ENCODE data around the gene LTF.
"Not testable (repeated sequence)": the region's sequence is repeated elsewhere in the genome, so short reads cannot be mapped to it uniquely, and the experiment has no call there.

The LTF gene

DNA sequence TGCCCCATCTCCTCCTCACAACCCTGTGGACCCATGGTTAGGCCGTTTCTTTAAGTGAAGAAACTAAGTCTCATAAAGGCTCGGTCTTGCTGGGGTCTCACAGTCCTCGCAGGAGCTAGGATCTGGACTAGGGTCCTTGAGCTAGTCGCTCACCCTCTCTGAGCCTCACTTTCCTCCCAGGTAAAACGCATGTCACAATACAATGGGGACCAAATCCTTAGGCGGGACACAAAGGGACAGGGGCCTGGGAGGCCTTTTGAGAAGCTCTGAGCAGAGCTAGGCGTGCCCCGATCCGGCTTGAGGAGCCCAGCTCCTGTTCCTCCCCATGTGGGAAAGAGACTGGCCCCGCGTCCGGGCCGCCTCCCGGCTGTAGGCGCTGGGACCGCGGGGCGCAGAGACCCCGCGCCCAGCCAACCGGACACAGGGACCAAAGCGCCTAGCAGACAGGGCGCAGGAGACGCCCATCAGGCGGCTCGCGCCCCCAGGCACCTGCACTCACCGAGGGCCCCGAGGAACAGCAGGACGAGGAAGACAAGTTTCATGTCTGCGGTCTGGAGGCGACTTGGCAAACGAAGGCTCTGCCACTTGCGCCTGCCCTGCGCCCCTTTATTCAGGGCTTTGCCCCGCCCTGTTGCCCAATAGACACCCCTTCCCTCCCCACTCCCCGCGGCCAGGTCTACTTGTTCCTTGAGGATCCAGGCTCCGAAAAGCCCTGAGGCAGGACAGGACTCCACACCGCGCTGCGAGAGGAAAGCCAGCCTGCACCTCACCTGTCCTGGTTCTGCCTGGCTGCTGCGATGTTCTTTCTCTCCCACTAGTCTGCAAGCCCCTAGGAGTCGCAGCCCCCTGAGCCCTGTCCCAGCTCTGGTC lies at the start of gene LTF:
TSS of gene LTF (minus strand) at position 580 of the 870 bp plus-strand sequence. CDS start at position 542, 38 bp downstream.
- in situ Hi-C loops (cut with MboI; ENCODE audit: low sequenced_read_pairs), result no loop called here

DNA sequence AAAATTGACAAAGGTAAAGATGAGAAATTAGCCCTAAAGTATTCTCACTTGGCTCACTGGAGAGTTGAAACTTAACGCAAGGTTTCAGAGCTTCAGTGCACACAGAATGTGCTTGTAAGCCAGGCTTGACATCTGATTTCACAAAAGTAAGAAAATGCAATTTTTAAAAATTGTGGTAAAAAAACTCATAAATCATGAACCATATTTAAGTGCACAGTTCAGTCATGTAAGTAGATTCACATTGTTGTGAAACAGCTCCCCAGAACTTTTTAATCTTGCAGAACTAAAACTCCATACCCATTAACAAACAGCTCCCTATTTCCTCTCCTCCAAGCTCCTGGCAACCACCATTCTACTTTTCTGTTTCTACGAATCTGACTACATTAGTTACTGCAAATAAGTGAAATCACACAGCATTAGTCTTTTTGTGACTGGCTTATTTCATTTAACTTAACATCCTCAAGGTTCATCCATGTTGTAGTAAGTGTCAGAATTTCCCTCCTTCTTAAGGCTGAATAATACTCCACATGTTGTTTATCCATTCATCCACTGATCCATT lies 47.6 kb upstream of the LTF start:
- in situ Hi-C loops (cut with MboI; ENCODE audit: low sequenced_read_pairs), result no loop called here

DNA sequence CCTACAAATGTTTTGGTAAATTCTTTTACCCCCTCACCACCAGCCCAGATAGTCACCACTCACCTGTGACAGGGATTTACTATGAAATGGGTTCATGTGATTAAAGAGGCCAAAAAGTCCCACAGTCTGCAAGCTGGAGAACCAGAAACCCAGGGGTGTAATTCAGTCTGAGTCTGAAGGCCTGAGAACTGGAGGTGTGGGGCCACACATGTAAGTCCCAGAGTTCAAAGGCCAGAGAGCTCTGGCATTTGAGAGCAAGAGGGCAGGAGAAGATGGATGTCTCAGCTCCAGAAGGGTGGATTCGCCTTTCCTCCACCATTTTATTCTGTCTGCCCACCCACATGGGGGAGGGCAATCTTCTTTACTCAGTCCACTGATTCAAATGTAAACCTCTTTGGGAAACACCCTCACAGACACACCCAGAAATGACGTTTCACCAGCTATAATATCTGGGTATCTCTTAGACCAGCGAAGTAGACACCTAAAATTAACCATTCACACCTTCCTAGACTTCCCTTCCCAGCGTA lies 45.0 kb upstream of the LTF start:
- in situ Hi-C loops (cut with MboI; ENCODE audit: low sequenced_read_pairs), result no loop called here

DNA sequence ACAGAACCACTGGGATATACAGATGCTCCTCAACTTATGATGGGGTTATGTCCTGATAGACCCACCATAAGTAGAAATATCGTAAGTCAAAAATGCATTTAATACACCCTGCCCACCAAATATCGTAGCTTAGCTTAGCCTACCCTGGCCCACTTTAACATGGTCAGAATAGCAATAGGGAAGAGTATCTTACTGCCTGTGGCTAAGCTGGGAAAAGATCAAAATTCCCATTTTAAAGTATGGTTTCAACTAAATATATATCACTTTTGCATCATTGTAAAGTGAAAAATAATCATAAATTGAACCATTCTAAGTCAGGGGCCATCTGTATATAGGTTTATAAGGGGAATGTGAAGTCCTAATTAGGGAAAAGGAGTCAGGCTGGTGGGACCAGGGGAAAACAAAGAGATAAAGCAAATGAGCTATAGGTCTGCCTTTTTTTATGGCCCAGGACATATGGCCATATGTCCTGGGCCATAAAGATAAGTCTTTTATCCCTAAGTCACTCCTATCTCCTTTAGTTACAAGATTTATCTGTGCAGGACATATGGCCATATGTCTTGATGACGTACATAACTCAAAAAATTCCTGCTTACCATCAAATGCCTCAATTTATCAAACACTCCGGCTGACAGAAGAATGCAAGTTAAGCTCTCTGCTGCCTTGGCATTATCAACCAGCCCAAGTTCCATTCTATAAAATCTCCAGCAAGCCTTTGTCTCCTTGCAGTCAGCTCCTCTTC lies 44.3 kb upstream of the LTF start:
- in situ Hi-C loops (cut with MboI; ENCODE audit: low sequenced_read_pairs), result no loop called here

DNA sequence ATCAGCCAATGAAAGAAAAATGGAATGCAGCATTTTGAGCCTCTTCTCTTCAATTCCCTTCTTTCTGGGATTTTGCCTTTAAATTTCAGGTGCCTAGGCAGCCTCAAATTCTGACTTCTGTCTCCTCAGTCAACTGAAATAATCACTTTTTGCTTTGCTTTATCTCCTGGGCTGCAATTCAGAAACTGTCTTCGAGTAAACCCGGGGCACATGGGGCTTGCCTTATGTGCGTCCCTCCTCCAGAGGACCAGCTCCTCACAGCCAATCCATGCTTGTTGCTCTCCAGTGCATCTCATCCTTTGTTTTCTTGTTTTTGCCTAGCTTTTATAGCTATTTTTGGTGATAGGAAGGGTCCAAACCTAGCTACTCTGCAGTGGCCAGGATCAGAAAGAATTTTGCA lies 41.8 kb upstream of the LTF start:
- in situ Hi-C loops (cut with MboI; ENCODE audit: low sequenced_read_pairs), result no loop called here

DNA sequence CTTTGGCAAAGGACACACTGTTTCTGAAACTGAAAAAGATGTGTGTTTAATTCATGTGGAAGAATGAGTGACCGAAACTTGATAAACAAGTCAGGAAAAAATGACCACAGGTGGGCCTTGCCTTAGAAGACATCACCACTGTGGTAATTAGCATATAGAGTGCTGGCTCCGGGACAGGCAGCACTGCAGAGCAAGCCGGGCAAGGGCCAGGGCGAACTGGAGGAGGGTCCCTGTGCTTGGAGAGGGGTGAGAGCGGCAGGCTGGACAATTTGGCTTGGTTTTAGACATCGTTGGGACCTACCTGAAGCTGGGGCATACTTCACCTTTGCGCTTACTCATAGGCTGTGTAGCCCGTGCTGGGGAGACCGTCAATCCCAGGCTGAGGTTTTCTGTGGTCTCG lies 41.2 kb upstream of the LTF start:
- in situ Hi-C loops (cut with MboI; ENCODE audit: low sequenced_read_pairs), result no loop called here

DNA sequence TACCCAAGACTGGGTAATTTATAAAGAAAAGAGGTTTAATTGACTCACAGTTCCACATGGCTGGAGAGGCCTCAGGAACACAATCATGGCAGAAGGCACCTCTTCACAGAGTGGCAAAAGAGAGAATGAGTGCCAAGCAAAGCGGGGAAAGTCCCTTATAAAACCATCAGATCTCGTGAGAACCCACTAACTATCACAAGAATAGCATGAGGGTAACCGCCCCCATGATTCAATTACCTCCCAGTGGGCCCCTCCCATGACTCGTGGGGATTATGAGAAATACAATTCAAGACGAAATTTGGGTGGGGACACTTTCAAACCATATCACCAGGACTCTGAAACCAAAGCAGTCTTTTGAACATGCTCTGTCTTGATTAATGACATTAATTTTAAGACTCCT lies 40.1 kb upstream of the LTF start:
- in situ Hi-C loops (cut with MboI; ENCODE audit: low sequenced_read_pairs), result no loop called here

DNA sequence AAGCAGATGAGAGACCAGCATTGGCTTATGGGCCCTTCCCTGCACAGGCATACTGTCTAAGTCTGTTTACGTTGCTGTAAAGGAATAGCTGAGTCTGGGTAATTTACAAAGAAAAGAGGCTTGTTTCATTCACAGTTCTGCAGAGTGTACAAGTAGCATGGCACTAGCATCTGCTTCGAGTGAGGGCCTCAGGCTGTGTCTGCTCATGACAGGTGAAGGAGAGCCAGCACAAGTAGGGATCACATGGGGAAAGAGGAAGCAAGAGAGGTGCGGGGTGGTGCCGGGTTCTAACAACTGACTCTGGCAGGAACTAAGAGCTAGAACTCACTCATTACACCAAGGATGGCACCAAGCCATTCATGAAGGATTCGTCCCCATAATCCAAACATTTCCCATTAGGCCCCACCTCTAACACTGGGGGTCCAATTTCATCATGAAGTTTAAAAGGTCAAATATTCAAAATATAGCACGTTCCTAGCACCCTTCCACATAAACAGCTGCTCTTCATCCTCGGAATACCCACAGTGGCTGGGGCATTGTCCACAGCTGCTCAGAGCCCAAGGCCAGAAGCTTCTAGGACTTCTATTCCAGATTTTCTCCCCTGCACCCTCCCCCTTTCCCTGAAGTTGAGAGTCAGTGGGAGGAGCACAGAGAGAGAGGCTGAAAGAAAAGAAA lies 38.6 kb upstream of the LTF start:
- in situ Hi-C loops (cut with MboI; ENCODE audit: low sequenced_read_pairs), result no loop called here

DNA sequence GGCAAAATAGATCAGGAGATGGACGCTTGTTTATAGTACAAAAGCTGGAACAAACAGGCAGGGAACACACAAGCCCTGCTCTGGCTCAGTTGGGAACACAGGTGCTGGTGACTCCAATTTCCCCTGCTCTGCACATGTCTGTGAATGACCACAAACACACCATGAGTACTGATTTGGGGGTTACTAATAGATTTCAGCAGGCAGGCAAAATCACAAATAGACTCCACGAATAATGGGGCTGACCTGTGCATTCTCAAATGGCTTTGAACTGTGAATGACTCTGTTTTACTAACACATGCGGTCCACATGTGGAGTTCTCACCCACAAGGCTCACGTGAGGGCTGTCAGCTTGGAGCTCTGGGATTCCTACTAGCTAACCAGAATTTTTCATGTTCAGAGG lies 37.0 kb upstream of the LTF start:
- in situ Hi-C loops (cut with MboI; ENCODE audit: low sequenced_read_pairs), result no loop called here

DNA sequence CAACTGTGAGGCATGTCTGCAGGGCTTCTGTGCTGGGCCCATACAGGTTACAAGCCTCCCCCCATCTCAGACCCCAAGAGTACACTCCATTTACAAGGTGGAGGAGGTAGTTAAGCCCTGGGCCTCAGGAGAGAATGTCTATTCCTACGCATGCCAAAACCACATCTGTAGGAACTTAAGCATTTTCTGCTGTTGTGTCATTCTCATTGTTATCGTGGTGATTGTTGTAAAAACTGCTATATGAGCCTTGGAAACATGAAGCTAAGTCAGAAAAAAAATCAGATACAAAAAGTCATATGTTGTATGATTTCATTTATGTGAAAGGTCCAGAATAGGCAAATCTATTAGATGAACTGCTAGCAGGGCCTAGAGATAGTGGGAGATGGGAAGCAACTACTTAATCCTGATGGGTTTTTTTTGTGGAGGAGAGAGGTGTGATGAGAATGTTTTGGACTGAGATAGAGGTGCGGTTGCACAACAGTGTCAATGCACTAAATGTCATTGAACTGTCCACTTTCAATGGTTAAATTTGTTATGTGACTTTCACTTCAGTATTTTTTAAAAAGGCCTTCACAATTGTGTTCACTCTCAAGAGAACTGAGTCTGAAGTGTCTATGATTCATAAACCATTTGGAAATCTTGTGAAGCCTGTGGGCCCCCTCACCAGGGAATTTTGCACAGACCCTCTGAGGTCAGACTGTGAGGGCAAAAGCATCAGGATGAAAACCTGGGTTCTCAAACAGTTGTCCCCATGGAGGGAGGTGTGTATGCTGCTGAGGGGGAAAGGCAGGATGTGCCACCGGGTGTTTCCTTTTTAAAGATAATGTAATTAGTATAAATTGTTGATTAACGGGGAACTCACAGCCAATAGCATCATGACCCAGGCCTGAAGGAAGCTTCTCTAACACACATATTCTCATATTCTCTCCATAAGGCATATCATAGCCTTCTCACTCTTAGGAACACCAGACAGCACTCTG lies 36.2 kb upstream of the LTF start:
- in situ Hi-C loops (cut with MboI; ENCODE audit: low sequenced_read_pairs), result no loop called here

DNA sequence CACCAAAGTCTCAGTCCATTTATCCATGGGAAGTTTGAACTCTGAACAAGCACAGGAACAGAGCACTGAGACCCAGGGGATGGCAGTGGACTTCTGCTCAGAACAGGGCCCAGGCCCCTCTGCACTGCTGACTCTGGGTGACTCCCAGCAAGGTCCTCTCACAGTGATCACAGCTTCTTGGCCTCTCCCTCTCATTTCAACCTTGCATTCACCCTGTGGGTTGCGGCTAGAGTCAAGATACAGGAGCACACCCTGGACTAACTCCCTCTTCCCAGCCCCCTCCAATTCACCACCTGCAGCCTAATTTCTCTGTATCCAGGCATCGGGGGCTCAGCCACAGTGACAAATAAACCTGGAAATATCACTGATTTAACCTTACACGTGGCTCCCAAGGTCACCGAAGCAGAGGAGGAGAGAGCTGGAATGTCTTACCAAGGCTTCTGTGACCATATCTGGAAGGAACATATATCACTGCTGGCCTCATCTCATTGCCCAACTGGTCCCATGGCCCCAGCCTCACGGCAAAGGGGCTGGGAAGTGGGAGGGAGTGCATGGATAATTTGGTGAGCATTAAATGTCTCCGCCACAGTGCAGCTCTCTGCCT lies 34.3 kb upstream of the LTF start:
- in situ Hi-C loops (cut with MboI; ENCODE audit: low sequenced_read_pairs), result no loop called here

DNA sequence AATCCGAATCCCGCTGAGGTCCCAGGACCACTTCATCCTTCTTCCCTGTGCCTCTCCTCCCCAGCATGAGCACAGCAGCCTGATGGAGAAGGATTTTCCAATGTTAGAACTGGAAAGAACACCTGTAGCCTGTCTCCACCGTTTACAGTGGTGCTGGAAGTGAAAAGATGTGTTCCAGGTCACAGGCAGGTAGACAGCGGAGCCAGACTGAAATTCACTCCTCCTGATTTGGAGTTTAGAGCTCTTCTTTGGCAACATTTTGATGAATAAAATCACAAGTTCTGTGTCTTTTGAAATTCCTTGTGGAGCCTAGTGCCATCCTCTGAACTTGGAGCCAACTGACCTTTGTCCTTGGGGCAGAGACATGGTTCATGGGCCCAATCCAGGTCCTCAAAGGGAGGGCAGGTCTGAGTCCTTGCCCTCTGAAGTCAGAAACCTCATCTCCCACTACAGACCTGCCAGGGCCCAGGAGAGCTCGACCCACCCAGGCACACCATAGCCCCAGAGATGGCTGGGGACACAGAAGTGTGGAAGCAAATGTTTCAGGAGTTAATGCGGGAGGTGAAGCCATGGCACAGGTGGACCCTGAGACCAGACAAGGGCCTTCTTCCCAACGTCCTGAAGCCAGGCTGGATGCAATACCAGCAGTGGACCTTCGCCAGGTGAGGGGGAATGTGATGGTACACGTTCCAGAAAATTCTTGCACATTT lies 33.0 kb upstream of the LTF start, which contains the start of gene RTP3:
TSS of gene RTP3 (plus strand) at position 421 of the 710 bp plus-strand sequence. CDS start at position 508, 87 bp downstream.
- in situ Hi-C loops (cut with MboI; ENCODE audit: low sequenced_read_pairs), result no loop called here

DNA sequence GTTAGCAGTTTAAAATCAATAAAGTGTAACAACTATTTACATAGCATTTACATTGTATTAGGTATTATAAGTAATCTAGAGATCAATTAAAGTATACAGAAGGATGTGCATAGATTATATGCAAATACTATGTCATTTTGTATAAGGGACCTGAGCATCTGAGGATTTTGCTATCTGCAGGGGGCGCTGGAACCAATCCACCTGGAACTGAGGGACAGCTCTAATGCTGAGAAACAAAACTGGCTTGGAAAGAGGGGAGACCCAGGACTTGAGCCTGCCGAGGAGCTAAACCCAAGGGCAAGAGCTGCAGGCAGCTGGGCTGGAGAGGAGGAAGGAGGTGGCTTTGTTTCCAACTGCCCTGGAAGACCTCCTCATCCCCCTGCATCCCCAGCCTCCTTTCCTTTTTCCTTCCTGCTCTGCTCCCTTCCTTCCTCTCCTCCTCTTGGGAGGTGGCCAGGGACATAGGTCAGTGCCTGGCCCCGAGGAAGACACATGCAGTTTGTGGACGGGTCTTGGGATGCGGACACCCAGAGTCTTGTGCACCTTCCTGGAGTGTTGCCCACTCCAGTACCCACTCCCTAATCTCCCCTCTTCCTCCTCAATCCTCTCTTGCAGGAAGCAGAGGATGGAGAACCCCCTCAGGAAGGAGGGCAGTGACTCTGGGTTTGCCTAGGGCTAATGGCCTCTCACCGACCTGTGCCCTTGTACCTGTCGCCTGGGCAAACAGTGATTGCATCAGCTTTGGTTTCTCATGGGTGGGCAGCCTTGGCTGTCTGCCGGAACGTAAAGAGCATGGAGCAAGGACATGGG lies 32.2 kb upstream of the LTF start:
- in situ Hi-C loops (cut with MboI; ENCODE audit: low sequenced_read_pairs), result no loop called here

DNA sequence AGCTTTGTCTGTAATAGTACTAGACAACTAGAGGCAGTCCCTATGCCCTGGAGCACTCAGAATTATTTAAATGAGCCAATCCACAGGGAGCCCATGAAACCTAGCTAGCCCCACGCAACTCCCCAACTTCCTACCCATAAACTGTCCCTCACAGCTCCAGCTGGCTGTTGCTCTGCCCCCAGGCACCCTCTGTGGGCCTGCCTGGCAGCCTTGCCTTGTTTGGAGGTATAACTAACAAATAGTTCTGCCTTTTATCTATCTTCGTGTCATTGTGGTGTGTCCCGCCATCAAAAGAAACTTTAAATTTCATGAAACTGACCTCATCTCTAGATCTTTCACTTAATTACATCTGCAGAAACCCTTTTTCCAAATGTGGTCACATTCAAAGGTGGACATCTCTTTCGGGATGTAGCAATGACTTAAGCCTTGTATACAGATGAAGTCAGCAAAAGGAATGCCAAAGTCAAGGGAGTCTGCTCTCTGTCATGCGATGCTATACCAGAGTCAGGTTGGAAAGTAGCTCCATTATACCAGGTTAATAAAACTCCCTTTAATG lies 31.3 kb upstream of the LTF start:
- in situ Hi-C loops (cut with MboI; ENCODE audit: low sequenced_read_pairs), result no loop called here

DNA sequence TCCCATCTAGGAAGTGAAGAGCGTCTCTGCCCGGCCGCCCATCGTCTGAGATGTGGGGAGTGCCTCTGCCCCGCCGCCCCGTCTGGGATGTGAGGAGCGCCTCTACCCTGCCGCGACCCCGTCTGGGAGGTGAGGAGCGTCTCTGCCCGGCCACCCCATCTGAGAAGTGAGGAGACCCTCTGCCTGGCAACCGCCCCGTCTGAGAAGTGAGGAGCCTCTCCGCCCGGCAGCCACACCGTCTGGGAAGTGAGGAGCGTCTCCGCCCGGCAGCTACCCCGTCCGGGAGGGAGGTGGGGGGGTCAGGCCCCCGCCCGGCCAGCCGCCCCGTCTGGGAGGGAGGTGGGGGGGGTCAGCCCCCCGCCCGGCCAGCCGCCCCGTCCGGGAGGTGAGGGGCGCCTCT lies 29.8 kb upstream of the LTF start:
- in situ Hi-C loops (cut with MboI; ENCODE audit: low sequenced_read_pairs), result not testable (repeated sequence)

DNA sequence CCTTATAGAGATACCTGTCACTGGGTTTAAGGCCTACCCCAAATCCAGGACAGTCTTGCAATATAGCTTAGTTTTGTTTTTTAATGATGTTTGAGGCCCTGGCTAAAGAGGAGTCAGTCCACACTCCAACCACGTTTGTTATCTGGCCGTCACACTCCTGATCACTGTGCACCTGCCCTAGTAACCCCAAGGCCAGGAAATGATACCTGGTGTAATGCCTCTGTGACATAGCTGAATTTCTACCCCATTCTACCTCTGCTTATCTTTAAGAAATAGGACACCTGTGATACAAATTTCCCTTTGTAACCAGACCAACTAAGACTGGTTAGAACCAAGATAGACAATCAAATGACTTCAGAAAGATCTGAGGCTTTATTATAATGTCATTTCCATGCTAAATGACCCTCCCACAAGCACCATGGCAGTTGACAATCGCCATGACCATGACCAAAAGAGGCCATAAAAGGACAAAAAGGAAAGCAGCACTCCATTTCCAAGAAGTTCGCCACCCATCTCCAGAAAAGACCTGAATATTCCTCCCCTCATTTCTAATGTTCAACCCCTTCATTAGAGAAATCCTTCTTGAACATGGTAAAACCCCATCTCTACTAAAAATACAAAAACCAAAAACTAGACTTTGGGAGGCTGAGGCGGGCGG lies 28.3 kb upstream of the LTF start:
- in situ Hi-C loops (cut with MboI; ENCODE audit: low sequenced_read_pairs), result no loop called here
